Colonic mucosa (tissue), 4 donors: ENCODE results near the gene DNTTIP2. TPM values are rescaled to one million over a fixed set of nuclear protein-coding genes. Genes with fewer than 3 reads are reported as not detected.
A peak's percentile ranks its signal among the peaks of the same experiment; 100 is the strongest.
"Not testable (repeated sequence)": the region's sequence is repeated elsewhere in the genome, so short reads cannot be mapped to it uniquely, and the experiment has no call there.

Experiments
- DNase-seq: peaks from one replicate; pipeline ENCODE4 v3.0.0-alpha.2; 2020
- H3K27ac ChIP-seq: fragments of 200-600 bp; one replicate; pipeline ENCODE4 v1.8.0; 2021
- H3K27me3 ChIP-seq: fragments of 200-600 bp; one replicate; pipeline ENCODE4 v1.8.0; 2021
- H3K36me3 ChIP-seq: fragments of 200-600 bp; one replicate; pipeline ENCODE4 v1.8.0; 2021
- H3K4me1 ChIP-seq: fragments of 200-600 bp; one replicate; pipeline ENCODE4 v1.8.0; 2021; ENCODE audit warnings: mild to moderate bottlenecking
- H3K4me3 ChIP-seq: fragments of 200-600 bp; one replicate; pipeline ENCODE4 v1.8.0; 2021
- H3K9ac ChIP-seq, 2 donors: one replicate each; pipeline ENCODE4 v1.7.0; 2013; ENCODE audit warnings: control low read depth in 2 of 2, low read depth in 2 of 2, low read length in 2 of 2
- H3K9me3 ChIP-seq: fragments of 200-600 bp; one replicate; pipeline ENCODE4 v1.8.0; 2021
- CTCF ChIP-seq: fragments of 200-600 bp; IDR thresholded peaks from one replicate; pipeline ENCODE4 v1.8.0; 2022; ENCODE audit warnings: antibody characterized with exemption, mild to moderate bottlenecking
- intact Hi-C: fragments of 100-400 bp; cut with DNase I; formaldehyde crosslinking; loops from one replicate; pipeline ENCODE4 v1.14.1; 2022
- total RNA-seq, 2 donors: library from RNA; stranded (reverse); fragmentation: NEBNext Ultra II Directional in 1 of 2; extraction: Animal tissue kit (Norgen Biotek cat#: 25700) in 1 of 2; gene quantifications; one replicate each; pipeline ENCODE4 v1.2.1, GENCODE V29; 2021
- donor health status: healthy.
- donor health status: DM: no; HTN: no; CAD: no.
- donor health status: DM: no; HTN: no; CAD: no.

The DNTTIP2 gene
- total RNA-seq = 10 to 100 TPM; 36.1 to 36.4 TPM

GRCh38 chr1:93878889-93879586 is at the start of gene DNTTIP2:
Gene DNTTIP2, minus strand, starts transcription at chr1:93879206. Its CDS starts 58 bp downstream, at chr1:93879148.
- no peak for TF ChIP-seq CTCF
- peak; percentile 96 for DNase-seq
- Histone ChIP-seq H3K4me1 (peaks cover 11% of the 10 kb centered on the region), H3K27ac (peak within 1 kb of the TSS; percentile 90), H3K27me3 (no peaks in the 10 kb centered on the region), H3K9ac (peak within 1 kb of the TSS; percentile 88 to 98), H3K36me3 (peaks cover 1% of the 10 kb centered on the region), H3K9me3 (no peaks in the 10 kb centered on the region), H3K4me3 (peak within 1 kb of the TSS; percentile 92)
- intact Hi-C loops = no loop called here

GRCh38 chr1:93925206-93925605 is 46.2 kb upstream of the DNTTIP2 start:
- no peak for DNase-seq
- Histone ChIP-seq H3K27me3 (no peaks in the 10 kb centered on the region), H3K4me1 (no peaks in the 10 kb centered on the region), H3K27ac (no peak overlapping the region), H3K9ac (no peak overlapping the region), H3K4me3 (no peak overlapping the region), H3K9me3 (no peaks in the 10 kb centered on the region), H3K36me3 (no peaks in the 10 kb centered on the region)
- intact Hi-C loops = no loop called here
- TF ChIP-seq CTCF = no peak

GRCh38 chr1:93919780-93920179 is 40.8 kb upstream of the DNTTIP2 start:
- H3K27me3 ChIP-seq = no peaks in the 10 kb centered on the region
- DNase-seq = no peak
- no peaks in the 10 kb centered on the region for H3K36me3 ChIP-seq
- intact Hi-C loops = no loop called here
- H3K9ac ChIP-seq = no peak overlapping the region
- H3K27ac ChIP-seq = no peak overlapping the region
- TF ChIP-seq CTCF = no peak
- no peaks in the 10 kb centered on the region for H3K4me1 ChIP-seq
- H3K9me3 ChIP-seq = no peaks in the 10 kb centered on the region
- H3K4me3 ChIP-seq = no peak overlapping the region

GRCh38 chr1:93917302-93917701 is 38.3 kb upstream of the DNTTIP2 start:
- H3K27me3 ChIP-seq = no peaks in the 10 kb centered on the region
- no peaks in the 10 kb centered on the region for H3K9me3 ChIP-seq
- no peak overlapping the region for H3K27ac ChIP-seq
- TF ChIP-seq CTCF = no peak
- H3K36me3 ChIP-seq = no peaks in the 10 kb centered on the region
- intact Hi-C loops = no loop called here
- no peaks in the 10 kb centered on the region for H3K4me1 ChIP-seq
- no peak overlapping the region for H3K4me3 ChIP-seq
- no peak overlapping the region for H3K9ac ChIP-seq
- no peak for DNase-seq

GRCh38 chr1:93910880-93911279 is 31.9 kb upstream of the DNTTIP2 start:
- intact Hi-C loops, DNase-seq, H3K27ac ChIP-seq, H3K27me3 ChIP-seq, H3K36me3 ChIP-seq, H3K4me1 ChIP-seq, H3K9ac ChIP-seq, H3K9me3 ChIP-seq, H3K4me3 ChIP-seq: not testable (repeated sequence)

- no peak for DNase-seq
- H3K27me3 ChIP-seq = no peaks in the 10 kb centered on the region
- peak overlapping the region in 1 of 2 donors; percentile 61 for H3K9ac ChIP-seq
- H3K27ac ChIP-seq = no peak overlapping the region
- no peaks in the 10 kb centered on the region for H3K9me3 ChIP-seq
- intact Hi-C loops = no loop called here
- H3K4me1 ChIP-seq = no peaks in the 10 kb centered on the region
- H3K36me3 ChIP-seq = no peaks in the 10 kb centered on the region
- H3K4me3 ChIP-seq = no peak overlapping the region
- TF ChIP-seq CTCF = no peak
These were observed 31.3 kb upstream of the DNTTIP2 start for GRCh38 chr1:93910305-93910704.
